GM21529 (cell line): Measurements from ENCODE around the gene VSTM4.

Experiments used
- ATAC-seq: cut with Tn5 transposase; IDR thresholded peaks from one replicate; pipeline ENCODE4 v1.9.1; 2021; ENCODE audit not compliant: unreplicated experiment

Gene VSTM4

GRCh38 chr10:49074836-49075682 is 40.3 kb downstream of the VSTM4 start:
- ATAC-seq, result no peak

- ATAC-seq, result no peak
Measured at GRCh38 chr10:49072166-49072885, 43.0 kb downstream of the VSTM4 start.

DNA sequence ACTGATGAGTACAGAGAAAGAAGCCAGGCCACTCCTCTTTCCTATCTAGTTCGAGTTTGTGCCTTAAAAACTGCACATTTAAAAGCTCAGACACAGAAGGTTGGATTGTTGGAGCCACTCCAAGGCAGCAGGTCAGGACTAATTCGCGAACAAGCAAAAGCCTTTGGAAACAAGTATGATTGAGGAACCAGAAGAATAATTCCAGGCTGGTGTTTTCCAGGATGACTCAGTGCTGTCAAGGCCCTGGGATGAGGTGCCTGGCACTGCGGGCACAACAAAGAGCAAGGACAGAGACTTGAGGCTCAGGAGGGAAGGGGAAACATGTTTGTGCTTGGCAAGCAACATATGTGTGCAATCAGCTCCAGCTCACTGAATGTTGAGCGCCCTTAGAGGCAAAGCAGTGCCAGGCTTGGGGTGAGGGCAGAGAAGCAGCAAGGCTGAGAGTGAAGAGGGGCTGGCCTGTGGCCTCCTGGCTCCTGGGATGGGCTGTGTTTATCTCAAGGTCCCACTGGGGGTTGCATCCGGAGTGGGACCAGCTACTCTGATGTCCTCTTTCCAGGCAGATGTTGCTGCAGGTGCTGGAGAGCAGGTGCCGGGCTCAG is 44.1 kb downstream of the VSTM4 start:
- ATAC-seq, result no peak

GRCh38 chr10:49070701-49071100 is 44.6 kb downstream of the VSTM4 start:
- no peak for ATAC-seq

DNA sequence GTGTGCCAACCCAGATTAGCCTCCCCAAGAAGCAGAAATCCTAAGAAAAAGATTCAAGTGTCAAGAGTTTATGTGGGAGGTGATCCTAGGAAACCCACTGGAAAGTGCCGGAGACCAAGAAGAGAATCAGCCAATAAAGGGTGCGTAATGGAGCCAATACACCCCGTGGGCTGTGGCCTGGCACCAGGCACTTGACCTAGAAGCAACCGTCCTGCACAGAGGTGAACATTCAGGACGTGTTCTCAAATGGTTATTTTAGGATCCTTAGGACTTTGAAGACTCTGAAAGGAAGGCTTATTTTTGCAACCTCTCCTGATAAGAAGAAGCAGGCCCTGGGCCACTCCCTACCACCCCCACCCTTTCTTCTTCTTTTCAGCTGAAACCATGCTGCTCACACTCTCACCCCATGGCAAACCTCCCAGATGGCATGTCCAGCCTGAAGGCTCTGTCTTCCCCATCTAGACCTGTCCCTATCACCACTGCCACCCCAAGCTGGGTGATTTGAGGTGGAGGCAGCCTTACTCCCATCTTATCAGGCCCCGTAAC is 46.6 kb downstream of the VSTM4 start:
- ATAC-seq, result no peak

DNA sequence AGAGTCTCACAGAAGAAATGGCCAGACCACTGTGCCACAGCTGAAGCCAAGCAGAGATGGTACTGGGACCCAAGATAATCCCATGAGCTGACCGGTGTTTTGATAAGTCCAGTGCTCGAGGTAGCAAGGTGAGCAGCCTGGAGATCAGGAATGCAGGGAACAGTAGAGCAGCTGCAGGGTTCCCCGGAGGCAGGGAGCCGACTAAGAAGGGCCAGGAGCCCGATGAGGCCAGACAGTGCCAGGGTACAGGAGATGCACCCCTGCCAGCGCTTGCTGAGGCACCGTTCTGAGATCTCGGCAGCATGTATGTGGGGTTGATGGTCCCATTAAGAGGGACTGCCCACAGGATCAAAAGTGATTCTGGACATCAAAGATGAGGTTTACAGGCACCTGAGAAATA is 47.1 kb downstream of the VSTM4 start:
- ATAC-seq, result no peak

GRCh38 chr10:49066944-49067730 is 48.2 kb downstream of the VSTM4 start:
- no peak for ATAC-seq

- no peak for ATAC-seq
Measured at GRCh38 chr10:49062229-49062628, 53.1 kb downstream of the VSTM4 start.

DNA sequence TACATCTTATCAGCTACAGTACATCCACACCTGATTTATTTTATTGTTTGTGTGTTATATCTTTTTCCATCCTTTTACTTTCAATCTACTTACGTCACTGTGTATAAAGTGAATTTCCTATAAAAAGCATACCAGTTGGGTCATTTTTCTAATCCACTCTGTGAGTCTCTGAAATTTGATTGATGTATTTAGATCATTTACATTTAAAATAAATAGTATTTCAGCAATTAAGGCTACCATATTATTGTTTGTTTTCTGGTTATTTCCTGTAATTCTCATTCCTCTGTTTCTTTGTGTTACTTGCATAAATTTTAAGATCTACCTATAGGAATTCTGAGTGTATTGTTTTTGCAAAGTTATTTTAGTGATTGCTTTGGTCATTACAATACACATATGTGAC is 53.7 kb downstream of the VSTM4 start:
- no peak for ATAC-seq

GRCh38 chr10:49058463-49059255 is 56.7 kb downstream of the VSTM4 start:
- no peak for ATAC-seq

DNA sequence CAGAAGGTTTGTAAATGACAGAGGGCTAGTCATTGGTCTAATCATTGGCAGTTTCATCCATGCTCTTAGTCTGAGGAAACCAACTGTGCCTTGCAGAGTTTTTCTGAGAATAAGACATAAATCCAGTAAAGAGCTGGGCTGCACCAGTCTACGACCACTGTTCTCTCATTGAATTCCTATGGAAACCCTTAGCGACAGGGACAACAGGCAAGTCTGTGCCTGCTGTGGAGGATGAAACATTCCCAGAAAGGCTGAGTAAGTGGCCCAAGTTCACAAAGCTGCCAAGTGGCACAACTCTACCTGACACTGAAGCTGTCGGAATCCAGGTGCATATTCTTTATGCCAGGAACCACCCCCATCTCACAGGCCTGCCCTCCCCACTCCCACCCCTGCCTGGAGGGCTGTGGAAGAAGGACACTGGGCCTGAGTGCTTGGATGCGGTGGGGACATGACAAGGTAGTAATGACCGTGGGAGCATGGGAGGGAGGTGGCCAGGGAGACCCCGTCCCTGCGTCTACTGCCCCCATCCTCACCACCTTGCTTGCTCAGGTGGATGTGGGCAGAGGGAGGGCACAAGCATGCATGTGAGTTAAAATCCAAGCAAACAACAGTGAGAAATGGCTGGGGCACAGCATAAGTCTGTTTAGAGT is 58.0 kb downstream of the VSTM4 start:
- ATAC-seq, result no peak

- no peak for ATAC-seq
Measured at GRCh38 chr10:49056356-49056755, 59.0 kb downstream of the VSTM4 start.

GRCh38 chr10:49055221-49055849 is 60.0 kb downstream of the VSTM4 start:
- no peak for ATAC-seq

DNA sequence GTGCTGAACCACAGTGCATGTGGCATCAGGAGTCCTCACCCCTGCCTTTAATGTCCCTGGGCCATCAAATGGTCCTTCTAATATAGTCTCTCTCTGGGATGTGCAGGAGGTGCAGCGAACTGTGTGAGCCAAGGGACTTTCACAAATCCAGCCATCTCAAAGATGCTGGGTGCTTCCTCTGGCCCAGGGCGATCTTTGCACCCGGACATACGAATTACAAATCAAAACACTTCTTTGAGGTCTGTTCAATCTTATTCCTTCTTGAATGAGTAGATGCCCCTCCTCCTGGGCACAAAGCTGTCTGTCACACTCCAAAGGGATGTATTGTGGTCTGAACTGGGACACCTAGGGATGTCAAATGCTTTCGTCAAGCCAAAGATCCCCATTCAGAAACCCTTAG is 60.6 kb downstream of the VSTM4 start:
- ATAC-seq, result no peak

- no peak for ATAC-seq
Measured at GRCh38 chr10:49053998-49054692, 61.2 kb downstream of the VSTM4 start.

- peak; percentile 84 for ATAC-seq
Measured at GRCh38 chr10:49053053-49053997, 62.0 kb downstream of the VSTM4 start.

- ATAC-seq, result no peak
Measured at GRCh38 chr10:49052069-49052468, 63.3 kb downstream of the VSTM4 start.
